SK-N-SH treated with all-trans-retinoic acid at 6 μM for 48 hours (cell line): Measurements from ENCODE around the gene PLEKHJ1.

Experiments used
- CSRNP3 ChIP-seq: fragments of 250-450 bp; sonication (Bioruptor Pico); IDR thresholded peaks from 2 replicates; pipeline ENCODE4 v1.5.1; 2021; ENCODE audit warnings: mild to moderate bottlenecking, moderate library complexity
- RARB ChIP-seq: fragments of 250-450 bp; sonication (Bioruptor Pico); IDR thresholded peaks from 2 replicates; pipeline ENCODE4 v1.8.0; 2021; ENCODE audit warnings: mild to moderate bottlenecking, moderate library complexity
- ZC3H10 ChIP-seq: fragments of 250-450 bp; sonication (Bioruptor Pico); IDR thresholded peaks from 2 replicates; pipeline ENCODE4 v1.5.1; 2021; ENCODE audit warnings: mild to moderate bottlenecking, moderate library complexity
- ZFP3 ChIP-seq: fragments of 250-450 bp; sonication (Bioruptor Pico); IDR thresholded peaks from 2 replicates; pipeline ENCODE4 v1.5.0; 2020; ENCODE audit warnings: mild to moderate bottlenecking, moderate library complexity
- ZFP30 ChIP-seq: fragments of 450-650 bp; formaldehyde crosslinking; IDR thresholded peaks from 2 replicates; pipeline ENCODE4 v1.5.0; 2022; ENCODE audit warnings: mild to moderate bottlenecking, moderate library complexity
- ZNF565 ChIP-seq: fragments of 450-650 bp; formaldehyde crosslinking; conservative IDR thresholded peaks from 2 replicates; pipeline ENCODE4 v1.5.0; 2020; ENCODE audit warnings: low read depth, mild to moderate bottlenecking, moderate library complexity
- ZNF70 ChIP-seq: fragments of 450-650 bp; formaldehyde crosslinking; IDR thresholded peaks from 2 replicates; pipeline ENCODE4 v1.5.0; 2020; ENCODE audit warnings: mild to moderate bottlenecking, moderate library complexity

GRCh38 chr19:2236314-2237050 lies at the start of gene PLEKHJ1, which contains the start of gene SF3A2:
- TF ChIP-seq CSRNP3 (CRISPR knock-in tag), result no peak
- TF ChIP-seq ZFP30, result no peak
- TF ChIP-seq RARB (CRISPR knock-in tag), result no peak
- no peak for TF ChIP-seq ZFP3 (CRISPR knock-in tag)
- no peak for TF ChIP-seq ZNF565 (CRISPR knock-in tag)
- TF ChIP-seq ZNF70, result 0 out of 2 replicates have a peak, but pooled peaks have one; percentile 15
- TF ChIP-seq ZC3H10 (CRISPR knock-in tag), result no peak
